Right lobe of liver (tissue), 6 donors: ENCODE data around the gene METTL8. TPM values are rescaled to one million over a fixed set of nuclear protein-coding genes. Genes with fewer than 3 reads are reported as not detected.
A peak's percentile ranks its signal among the peaks of the same experiment; 100 is the strongest.
"Not testable (repeated sequence)": the region's sequence is repeated elsewhere in the genome, so short reads cannot be mapped to it uniquely, and the experiment has no call there.

Source experiments
- ATAC-seq, 4 donors: fragments of 200-7000 bp; cut with Tn5 transposase; one replicate each; pipeline ENCODE4 v1.9.1; 2020; ENCODE audit warnings: mild to moderate bottlenecking in 4 of 4, moderate library complexity in 4 of 4
- DNase-seq, 3 donors: peaks; one replicate each; pipeline ENCODE4 v3.0.0-alpha.2; 2020
- H3K27ac ChIP-seq, 3 donors: fragments of 200-600 bp; one replicate each; pipeline ENCODE4 v1.8.0; 2022
- H3K27me3 ChIP-seq, 2 donors: fragments of 200-600 bp; one replicate each; pipeline ENCODE4 v1.8.0; 2022
- H3K36me3 ChIP-seq, 4 donors: fragments of 200-600 bp; sonication (generic) in 1 of 4; one replicate each; pipeline versions ENCODE4 v1.5.1 to v1.8.0; 2017 to 2022; ENCODE audit warnings: control low read depth in 1 of 4
- H3K4me1 ChIP-seq, 4 donors: fragments of 200-600 bp; sonication (generic) in 1 of 4; one replicate each; pipeline versions ENCODE4 v1.5.1 to v1.8.0; 2017 to 2022; ENCODE audit warnings: control low read depth in 1 of 4
- H3K4me3 ChIP-seq, 3 donors: fragments of 200-600 bp; one replicate each; pipeline ENCODE4 v1.8.0; 2022
- H3K9me3 ChIP-seq, 4 donors: fragments of 200-600 bp; sonication (generic) in 1 of 4; one replicate each; pipeline versions ENCODE4 v1.5.1 to v1.8.0; 2017 to 2022; ENCODE audit warnings: control low read depth in 1 of 4
- POLR2A ChIP-seq: fragments of 450-650 bp; IDR thresholded peaks from one replicate; pipeline ENCODE4 v1.6.1; 2017; ENCODE audit warnings: antibody characterized with exemption, mild to moderate bottlenecking
- WGBS: methylation state at CpG from one replicate; pipeline ENCODE4 v1.1.6; 2018; ENCODE audit warnings: low coverage, low lambda C conversion rate; ENCODE audit not compliant: insufficient coverage; ENCODE audit errors: missing lambda C conversion rate; 5-methylcytosine and 5-hydroxymethylcytosine counted together
- intact Hi-C, 2 donors: fragments of 100-400 bp; cut with DNase I; formaldehyde crosslinking; loops; one replicate each; pipeline versions ENCODE4 v1.11.2 to v1.14.1; 2022
- total RNA-seq, 6 experiments: library from RNA; depleted of rRNA in 2 of 6; stranded (reverse); fragments of >200 nt in 2 of 6; fragmentation: NEBNext Ultra II Directional in 3 of 6; extraction: Animal tissue kit (Norgen Biotek cat#: 25700) in 3 of 6; gene quantifications; one replicate each; pipeline versions ENCODE4 v1.1.0 to v1.2.4, GENCODE V29; 2016 to 2023
- TF ChIP-seq, protein P1 (sequence below), 4 donors: fragments of 200-600 bp in 3 of 4; fragments of 450-650 bp in 1 of 4; IDR thresholded peaks; one replicate each; pipeline versions ENCODE4 v1.5.1 to v1.8.0; 2016 to 2022; ENCODE audit warnings: antibody characterized with exemption in 4 of 4, mild to moderate bottlenecking in 2 of 4
- donor health status: DM: no; HTN: yes; CAD: no.
- donor health status: DM: no; HTN: no; CAD: no.
- donor health status: DM: no; HTN: no; CAD: no.
- donor health status: DM: no; HTN: yes; CAD: no.
- donor health status: DM: no; HTN: yes; CAD: no.

METTL8 gene
- total RNA-seq, 6 experiments from 2014 or later: 6.5 to 13.8 (median 9.5) TPM

GRCh38 chr2:171315781-171316180 lies 118.0 kb downstream of the METTL8 start:
- no peak for DNase-seq
- no peak overlapping the region for H3K4me3 ChIP-seq
- no peak overlapping the region for H3K27ac ChIP-seq
- 95% methylated on average over 3 of the region's 3 CpGs for WGBS
- H3K4me1 ChIP-seq: no peaks in the 10 kb centered on the region
- intact Hi-C loops: no loop called here
- no peak for ATAC-seq
- H3K36me3 ChIP-seq: no peaks in the 10 kb centered on the region
- no peaks in the 10 kb centered on the region for H3K9me3 ChIP-seq
- TF ChIP-seq, protein P1, sequence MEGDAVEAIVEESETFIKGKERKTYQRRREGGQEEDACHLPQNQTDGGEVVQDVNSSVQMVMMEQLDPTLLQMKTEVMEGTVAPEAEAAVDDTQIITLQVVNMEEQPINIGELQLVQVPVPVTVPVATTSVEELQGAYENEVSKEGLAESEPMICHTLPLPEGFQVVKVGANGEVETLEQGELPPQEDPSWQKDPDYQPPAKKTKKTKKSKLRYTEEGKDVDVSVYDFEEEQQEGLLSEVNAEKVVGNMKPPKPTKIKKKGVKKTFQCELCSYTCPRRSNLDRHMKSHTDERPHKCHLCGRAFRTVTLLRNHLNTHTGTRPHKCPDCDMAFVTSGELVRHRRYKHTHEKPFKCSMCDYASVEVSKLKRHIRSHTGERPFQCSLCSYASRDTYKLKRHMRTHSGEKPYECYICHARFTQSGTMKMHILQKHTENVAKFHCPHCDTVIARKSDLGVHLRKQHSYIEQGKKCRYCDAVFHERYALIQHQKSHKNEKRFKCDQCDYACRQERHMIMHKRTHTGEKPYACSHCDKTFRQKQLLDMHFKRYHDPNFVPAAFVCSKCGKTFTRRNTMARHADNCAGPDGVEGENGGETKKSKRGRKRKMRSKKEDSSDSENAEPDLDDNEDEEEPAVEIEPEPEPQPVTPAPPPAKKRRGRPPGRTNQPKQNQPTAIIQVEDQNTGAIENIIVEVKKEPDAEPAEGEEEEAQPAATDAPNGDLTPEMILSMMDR (IDR thresholded peaks at IDR 0.05): no peak
- TF ChIP-seq POLR2A: no peak
- no peaks in the 10 kb centered on the region for H3K27me3 ChIP-seq

DNA sequence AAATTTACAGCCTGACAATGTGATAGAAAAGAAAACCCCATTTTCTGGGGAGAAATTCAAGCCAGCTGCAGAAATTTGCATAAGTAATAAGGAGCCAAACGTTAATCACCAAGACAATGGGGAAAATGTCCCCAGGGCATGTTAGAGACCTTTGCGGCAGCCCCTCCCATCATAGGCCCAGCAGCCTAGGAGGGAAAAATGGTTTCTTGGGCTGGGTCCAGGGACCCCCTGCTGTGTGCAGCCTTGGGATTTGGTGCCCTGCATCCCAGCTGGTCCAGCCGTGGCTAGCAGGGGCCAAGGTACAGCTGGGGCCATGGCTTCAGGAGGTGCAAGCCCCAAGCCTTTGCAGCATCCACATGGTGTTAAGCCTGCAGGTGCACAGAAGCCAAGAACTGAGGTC lies 121.6 kb downstream of the METTL8 start:
- H3K4me3 ChIP-seq, DNase-seq, H3K27ac ChIP-seq, H3K4me1 ChIP-seq, H3K27me3 ChIP-seq, H3K36me3 ChIP-seq, intact Hi-C loops, H3K9me3 ChIP-seq, ATAC-seq: not testable (repeated sequence)
- 100% methylated on average over 2 of the region's 3 CpGs for WGBS

- H3K27ac ChIP-seq, ATAC-seq, H3K27me3 ChIP-seq, intact Hi-C loops, H3K36me3 ChIP-seq, H3K9me3 ChIP-seq, H3K4me1 ChIP-seq, DNase-seq, H3K4me3 ChIP-seq: not testable (repeated sequence)
- WGBS: 86% methylated on average over 1 of the region's 1 CpG
Measured at GRCh38 chr2:171311589-171311988, 122.2 kb downstream of the METTL8 start.

- Histone ChIP-seq H3K36me3 (no peaks in the 10 kb centered on the region), H3K27ac (no peak overlapping the region), H3K4me3 (no peak overlapping the region), H3K9me3 (no peaks in the 10 kb centered on the region), H3K4me1 (no peaks in the 10 kb centered on the region), H3K27me3 (no peaks in the 10 kb centered on the region)
- WGBS: 46% methylated on average over 2 of the region's 2 CpGs
- peak in 1 of 4 donors; percentile 59 for ATAC-seq
- intact Hi-C loops: no loop called here
- no peak for TF ChIP-seq POLR2A
- TF ChIP-seq, protein P1 (IDR thresholded peaks at IDR 0.05): no peak
- DNase-seq: no peak
Measured at GRCh38 chr2:171310889-171311288, 122.9 kb downstream of the METTL8 start.

- ATAC-seq (peak in 1 of 4 donors; percentile 21), DNase-seq (no peak)
- Histone ChIP-seq H3K9me3 (no peaks in the 10 kb centered on the region), H3K4me3 (no peak overlapping the region), H3K36me3 (no peaks in the 10 kb centered on the region), H3K4me1 (no peaks in the 10 kb centered on the region), H3K27me3 (no peaks in the 10 kb centered on the region), H3K27ac (no peak overlapping the region)
- intact Hi-C loops: no loop called here
- 88% methylated on average over 5 of the region's 6 CpGs for WGBS
- TF ChIP-seq, protein P1 (IDR thresholded peaks at IDR 0.05): no peak
- no peak for TF ChIP-seq POLR2A
Measured at GRCh38 chr2:171309455-171310286, 124.1 kb downstream of the METTL8 start.
